ENCODE measurements around the gene STIP1. TPM values are rescaled to one million over a fixed set of nuclear protein-coding genes. Genes with fewer than 3 reads are reported as not detected.

STIP1 gene
- total and polyA plus RNA-seq, 2 donors (not counting 1 experiment from before 2014, with no cell fraction given): 98.8 to 147 TPM

GRCh38 chr11:64223001-64223651, 37.2 kb downstream of the STIP1 start:
- no peak for DNase-seq (ENCODE audit: low read depth in 2 of 2)
- Histone ChIP-seq H2AFZ (ENCODE audit: low read length) (no peak overlapping the region), H3K9me3 (ENCODE audit: control insufficient read depth, insufficient read depth, low read depth, low read length) (no peaks in the 10 kb centered on the region), H3K9ac (ENCODE audit: insufficient read depth, low read length) (no peak overlapping the region), H3K27me3 (ENCODE audit: control insufficient read depth, insufficient read depth, low read length) (no peaks in the 10 kb centered on the region), H3K36me3 (ENCODE audit: control insufficient read depth, insufficient read depth, low read length) (peaks cover 14% of the 10 kb centered on the region), H3K4me3 (replicated peaks in 1 of 4; ENCODE audit: control extremely low read depth in 1 of 4, insufficient read depth in 1 of 4, low read depth in 3 of 4, low read length in 4 of 4) (no peak overlapping the region), H4K20me1 (ENCODE audit: control insufficient read depth, extremely low read depth, insufficient read depth, low read length) (no peaks in the 10 kb centered on the region), H3K4me1 (ENCODE audit: control insufficient read depth, extremely low read depth, insufficient read depth, low read length) (peaks cover 8% of the 10 kb centered on the region), H3K79me2 (ENCODE audit: control insufficient read depth, insufficient read depth, low read length) (peaks cover 8% of the 10 kb centered on the region), H3K4me2 (ENCODE audit: extremely low read depth, insufficient read depth, low read length) (no peak overlapping the region), H3K27ac (ENCODE audit: insufficient read depth, low read length) (no peak overlapping the region)
- TF ChIP-seq EZH2 (IDR thresholded peaks at IDR 0.05; ENCODE audit: low read length, missing control alignments): no peak

DNA sequence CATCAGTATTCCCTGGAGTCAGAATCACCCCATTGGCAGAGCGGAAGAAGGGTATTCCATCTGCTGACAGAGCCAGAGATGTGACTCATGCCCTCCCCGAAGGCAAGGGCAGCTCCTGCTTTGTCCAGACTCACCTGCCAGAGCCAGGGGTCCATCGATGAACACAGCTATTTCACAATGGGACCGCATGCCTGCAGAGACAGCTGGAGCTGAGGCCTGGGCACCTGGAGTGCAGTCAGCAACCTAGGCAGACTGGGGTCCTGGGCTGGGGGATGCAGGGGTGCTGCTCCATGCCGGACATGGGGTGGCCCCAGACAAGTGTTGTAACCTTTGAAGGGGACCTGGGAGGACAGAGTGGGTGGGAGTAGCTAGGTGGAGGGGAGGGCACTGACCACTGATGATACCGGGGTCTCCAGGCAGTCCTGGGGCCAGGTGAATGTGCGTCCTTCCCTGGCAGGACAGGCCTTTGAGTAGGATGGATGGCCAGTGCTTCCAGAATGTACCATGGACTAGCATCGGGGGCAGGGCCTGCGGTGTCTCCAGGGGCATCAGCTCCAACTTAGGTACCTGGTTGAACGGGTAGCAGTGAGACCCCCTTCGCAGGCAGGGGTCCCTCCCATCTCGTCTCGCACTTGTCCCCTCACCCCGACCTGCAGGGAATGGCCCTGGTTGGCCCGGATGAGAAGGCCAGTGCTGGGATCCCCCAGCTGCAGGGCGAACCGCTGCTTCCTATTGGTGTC, 38.4 kb downstream of the STIP1 start:
- H3K9ac ChIP-seq (ENCODE audit: insufficient read depth, low read length): no peak overlapping the region
- no peaks in the 10 kb centered on the region for H3K9me3 ChIP-seq (ENCODE audit: control insufficient read depth, insufficient read depth, low read depth, low read length)
- peaks cover 8% of the 10 kb centered on the region for H3K79me2 ChIP-seq (ENCODE audit: control insufficient read depth, insufficient read depth, low read length)
- no peak overlapping the region for H3K4me3 ChIP-seq (replicated peaks in 1 of 4; ENCODE audit: control extremely low read depth in 1 of 4, insufficient read depth in 1 of 4, low read depth in 3 of 4, low read length in 4 of 4)
- no peaks in the 10 kb centered on the region for H3K27me3 ChIP-seq (ENCODE audit: control insufficient read depth, insufficient read depth, low read length)
- H3K4me1 ChIP-seq (ENCODE audit: control insufficient read depth, extremely low read depth, insufficient read depth, low read length): peaks cover 8% of the 10 kb centered on the region
- H4K20me1 ChIP-seq (ENCODE audit: control insufficient read depth, extremely low read depth, insufficient read depth, low read length): no peaks in the 10 kb centered on the region
- H3K36me3 ChIP-seq (ENCODE audit: control insufficient read depth, insufficient read depth, low read length): peaks cover 14% of the 10 kb centered on the region
- no peak overlapping the region for H3K27ac ChIP-seq (ENCODE audit: insufficient read depth, low read length)
- no peak for TF ChIP-seq EZH2 (IDR thresholded peaks at IDR 0.05; ENCODE audit: low read length, missing control alignments)
- TF ChIP-seq, protein P1, sequence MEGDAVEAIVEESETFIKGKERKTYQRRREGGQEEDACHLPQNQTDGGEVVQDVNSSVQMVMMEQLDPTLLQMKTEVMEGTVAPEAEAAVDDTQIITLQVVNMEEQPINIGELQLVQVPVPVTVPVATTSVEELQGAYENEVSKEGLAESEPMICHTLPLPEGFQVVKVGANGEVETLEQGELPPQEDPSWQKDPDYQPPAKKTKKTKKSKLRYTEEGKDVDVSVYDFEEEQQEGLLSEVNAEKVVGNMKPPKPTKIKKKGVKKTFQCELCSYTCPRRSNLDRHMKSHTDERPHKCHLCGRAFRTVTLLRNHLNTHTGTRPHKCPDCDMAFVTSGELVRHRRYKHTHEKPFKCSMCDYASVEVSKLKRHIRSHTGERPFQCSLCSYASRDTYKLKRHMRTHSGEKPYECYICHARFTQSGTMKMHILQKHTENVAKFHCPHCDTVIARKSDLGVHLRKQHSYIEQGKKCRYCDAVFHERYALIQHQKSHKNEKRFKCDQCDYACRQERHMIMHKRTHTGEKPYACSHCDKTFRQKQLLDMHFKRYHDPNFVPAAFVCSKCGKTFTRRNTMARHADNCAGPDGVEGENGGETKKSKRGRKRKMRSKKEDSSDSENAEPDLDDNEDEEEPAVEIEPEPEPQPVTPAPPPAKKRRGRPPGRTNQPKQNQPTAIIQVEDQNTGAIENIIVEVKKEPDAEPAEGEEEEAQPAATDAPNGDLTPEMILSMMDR (conservative IDR thresholded peaks at IDR 0.05 in 1 of 2, IDR thresholded peaks at IDR 0.05 in 1 of 2; ENCODE audit: low read depth in 1 of 2, low read length in 2 of 2): no peak
- peak in 1 of 2 donors; percentile 37 for DNase-seq (ENCODE audit: low read depth in 2 of 2)
- H2AFZ ChIP-seq (ENCODE audit: low read length): no peak overlapping the region
- no peak overlapping the region for H3K4me2 ChIP-seq (ENCODE audit: extremely low read depth, insufficient read depth, low read length)

GRCh38 chr11:64224891-64225607, 39.1 kb downstream of the STIP1 start:
- Histone ChIP-seq H4K20me1 (ENCODE audit: control insufficient read depth, extremely low read depth, insufficient read depth, low read length) (no peaks in the 10 kb centered on the region), H3K36me3 (ENCODE audit: control insufficient read depth, insufficient read depth, low read length) (peaks cover 14% of the 10 kb centered on the region), H3K27ac (ENCODE audit: insufficient read depth, low read length) (peak overlapping the region; percentile 68), H3K27me3 (ENCODE audit: control insufficient read depth, insufficient read depth, low read length) (no peaks in the 10 kb centered on the region), H3K4me2 (ENCODE audit: extremely low read depth, insufficient read depth, low read length) (peak overlapping the region; percentile 95), H3K9ac (ENCODE audit: insufficient read depth, low read length) (no peak overlapping the region), H3K79me2 (ENCODE audit: control insufficient read depth, insufficient read depth, low read length) (peaks cover 8% of the 10 kb centered on the region), H3K4me1 (ENCODE audit: control insufficient read depth, extremely low read depth, insufficient read depth, low read length) (peaks cover 8% of the 10 kb centered on the region), H2AFZ (ENCODE audit: low read length) (no peak overlapping the region), H3K9me3 (ENCODE audit: control insufficient read depth, insufficient read depth, low read depth, low read length) (no peaks in the 10 kb centered on the region), H3K4me3 (replicated peaks in 1 of 4; ENCODE audit: control extremely low read depth in 1 of 4, insufficient read depth in 1 of 4, low read depth in 3 of 4, low read length in 4 of 4) (peak overlapping the region; percentile 81 to 90 (median 88))
- TF ChIP-seq, protein P1 (conservative IDR thresholded peaks at IDR 0.05 in 1 of 2, IDR thresholded peaks at IDR 0.05 in 1 of 2; ENCODE audit: low read depth in 1 of 2, low read length in 2 of 2): no peak
- TF ChIP-seq EZH2 (IDR thresholded peaks at IDR 0.05; ENCODE audit: low read length, missing control alignments): no peak
- DNase-seq (ENCODE audit: low read depth in 2 of 2): no peak
